DOHH2 (cell line): ENCODE results near the gene PIP5K1C.

Experiments used
- EZH2phosphoT487 ChIP-seq: fragments of 200-600 bp; sonication (generic); IDR thresholded peaks from 2 replicates; pipeline ENCODE4 v1.6.1; 2017; ENCODE audit warnings: borderline replicate concordance, mild to moderate bottlenecking, antibody characterized with exemption, low read length, moderate library complexity, mixed read lengths
- TF ChIP-seq, protein P1 (sequence below): fragments of 200-600 bp; sonication (generic); IDR thresholded peaks from one replicate; pipeline ENCODE4 v1.5.1; 2014; ENCODE audit warnings: antibody characterized with exemption, mild to moderate bottlenecking, low read depth, low read length; ENCODE audit not compliant: poor library complexity, severe bottlenecking

GRCh38 chr19:3663838-3664237 is 36.4 kb downstream of the PIP5K1C start:
- TF ChIP-seq, protein P1, sequence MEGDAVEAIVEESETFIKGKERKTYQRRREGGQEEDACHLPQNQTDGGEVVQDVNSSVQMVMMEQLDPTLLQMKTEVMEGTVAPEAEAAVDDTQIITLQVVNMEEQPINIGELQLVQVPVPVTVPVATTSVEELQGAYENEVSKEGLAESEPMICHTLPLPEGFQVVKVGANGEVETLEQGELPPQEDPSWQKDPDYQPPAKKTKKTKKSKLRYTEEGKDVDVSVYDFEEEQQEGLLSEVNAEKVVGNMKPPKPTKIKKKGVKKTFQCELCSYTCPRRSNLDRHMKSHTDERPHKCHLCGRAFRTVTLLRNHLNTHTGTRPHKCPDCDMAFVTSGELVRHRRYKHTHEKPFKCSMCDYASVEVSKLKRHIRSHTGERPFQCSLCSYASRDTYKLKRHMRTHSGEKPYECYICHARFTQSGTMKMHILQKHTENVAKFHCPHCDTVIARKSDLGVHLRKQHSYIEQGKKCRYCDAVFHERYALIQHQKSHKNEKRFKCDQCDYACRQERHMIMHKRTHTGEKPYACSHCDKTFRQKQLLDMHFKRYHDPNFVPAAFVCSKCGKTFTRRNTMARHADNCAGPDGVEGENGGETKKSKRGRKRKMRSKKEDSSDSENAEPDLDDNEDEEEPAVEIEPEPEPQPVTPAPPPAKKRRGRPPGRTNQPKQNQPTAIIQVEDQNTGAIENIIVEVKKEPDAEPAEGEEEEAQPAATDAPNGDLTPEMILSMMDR = no peak
- no peak for TF ChIP-seq EZH2phosphoT487
